ENCODE measurements around the gene SPTLC3. TPM values are rescaled to one million over a fixed set of nuclear protein-coding genes. Genes with fewer than 3 reads are reported as not detected.
A peak's percentile ranks its signal among the peaks of the same experiment; 100 is the strongest.

Gene SPTLC3
- total and polyA plus RNA-seq, 2 of the 13 experiments (the other 11 are each of a cell fraction or from before 2014, with no cell fraction given): 20.5 to 95.6 TPM

GRCh38 chr20:13089950-13090469 is 81.2 kb downstream of the SPTLC3 start (continued):
- TF ChIP-seq ADNP (CRISPR knock-in tag; IDR thresholded peaks at IDR 0.05) (no peak), ZFAT (CRISPR knock-in tag; conservative IDR thresholded peaks at IDR 0.05) (no peak), ZNF749 (CRISPR knock-in tag; IDR thresholded peaks at IDR 0.05; ENCODE audit: borderline replicate concordance) (peak; percentile 78; the same call in 1 of the 2 replicates), IRX3 (CRISPR knock-in tag; IDR thresholded peaks at IDR 0.05; ENCODE audit: borderline replicate concordance, low read depth) (no peak), ZNF503 (CRISPR knock-in tag; IDR thresholded peaks at IDR 0.05) (peak; percentile 94), ZNF615 (CRISPR knock-in tag; IDR thresholded peaks at IDR 0.05; ENCODE audit: borderline replicate concordance) (no peak), SMAD9 (CRISPR knock-in tag; IDR thresholded peaks at IDR 0.05) (no peak), IKZF4 (CRISPR knock-in tag; IDR thresholded peaks at IDR 0.05; ENCODE audit: borderline replicate concordance, low read depth, not compliant biosample characterization) (no peak), KLF15 (CRISPR knock-in tag; IDR thresholded peaks at IDR 0.05; ENCODE audit: borderline replicate concordance) (no peak), ARID5B (CRISPR knock-in tag; IDR thresholded peaks at IDR 0.05) (peak; percentile 99), KDM2A (CRISPR knock-in tag; IDR thresholded peaks at IDR 0.05; ENCODE audit: borderline replicate concordance, low read depth) (no peak)
- TF ChIP-seq, protein P1, sequence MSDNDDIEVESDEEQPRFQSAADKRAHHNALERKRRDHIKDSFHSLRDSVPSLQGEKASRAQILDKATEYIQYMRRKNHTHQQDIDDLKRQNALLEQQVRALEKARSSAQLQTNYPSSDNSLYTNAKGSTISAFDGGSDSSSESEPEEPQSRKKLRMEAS (IDR thresholded peaks at IDR 0.05): peak; percentile 61
- TF ChIP-seq, protein P2, sequence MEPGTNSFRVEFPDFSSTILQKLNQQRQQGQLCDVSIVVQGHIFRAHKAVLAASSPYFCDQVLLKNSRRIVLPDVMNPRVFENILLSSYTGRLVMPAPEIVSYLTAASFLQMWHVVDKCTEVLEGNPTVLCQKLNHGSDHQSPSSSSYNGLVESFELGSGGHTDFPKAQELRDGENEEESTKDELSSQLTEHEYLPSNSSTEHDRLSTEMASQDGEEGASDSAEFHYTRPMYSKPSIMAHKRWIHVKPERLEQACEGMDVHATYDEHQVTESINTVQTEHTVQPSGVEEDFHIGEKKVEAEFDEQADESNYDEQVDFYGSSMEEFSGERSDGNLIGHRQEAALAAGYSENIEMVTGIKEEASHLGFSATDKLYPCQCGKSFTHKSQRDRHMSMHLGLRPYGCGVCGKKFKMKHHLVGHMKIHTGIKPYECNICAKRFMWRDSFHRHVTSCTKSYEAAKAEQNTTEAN (CRISPR knock-in tag; conservative IDR thresholded peaks at IDR 0.05): peak; percentile 86; the same call in 1 of the 2 replicates
